PC-3 (cell line): ENCODE measurements around the gene MPP1. TPM values are rescaled to one million over a fixed set of nuclear protein-coding genes. Genes with fewer than 3 reads are reported as not detected.

Experiments used
- ATAC-seq: fragments of 200-7000 bp; cut with Tn5 transposase; 2 replicates; pipeline ENCODE4 v1.9.1; 2020; ENCODE audit warnings: mild to moderate bottlenecking, moderate library complexity
- BruUV-seq: library from RNA; stranded (reverse); fragments of 400-500 nt; replicated peaks from 2 replicates; lab custom pipeline; 2021; lab: Mats Ljungman, UMichigan
- CTCF ChIA-PET: fragments of 300-600 bp; sonication (Branson Sonifier 250); formaldehyde crosslinking; loops from one replicate; lab custom pipeline; 2022; ENCODE audit warnings: antibody characterized with exemption; lab: Charles Lee
- POLR2A ChIA-PET: fragments of 300-600 bp; sonication (Branson Sonifier 250); formaldehyde crosslinking; loops from one replicate; lab custom pipeline; 2022; ENCODE audit warnings: antibody characterized with exemption; ENCODE audit not compliant: unreplicated experiment; lab: Charles Lee
- DNase-seq: peaks from one replicate; pipeline ENCODE4 v3.0.0-alpha.2; 2015
- H2AFZ ChIP-seq: fragments of 300-600 bp; sonication (generic); 2 replicates; pipeline ENCODE4 v1.6.0; 2016; ENCODE audit warnings: antibody characterized with exemption, low read length
- H3F3A ChIP-seq: fragments of 300-600 bp; sonication (generic); one replicate; pipeline ENCODE4 v1.6.0; 2017; ENCODE audit warnings: antibody characterized with exemption, low read length, control low read depth, mild to moderate bottlenecking; ENCODE audit not compliant: unreplicated experiment
- H3K27ac ChIP-seq: fragments of 300-600 bp; sonication (generic); 2 replicates; pipeline ENCODE4 v1.5.1; 2016; ENCODE audit warnings: mild to moderate bottlenecking, low read length
- H3K27me3 ChIP-seq: fragments of 300-600 bp; sonication (generic); 2 replicates; pipeline ENCODE4 v1.6.1; 2016; ENCODE audit warnings: low read length, mixed read lengths
- H3K36me3 ChIP-seq: fragments of 300-600 bp; sonication (generic); 2 replicates; pipeline ENCODE4 v1.6.1; 2016; ENCODE audit warnings: low read depth, mixed run types, low read length, mixed read lengths
- H3K4me1 ChIP-seq: fragments of 300-600 bp; sonication (generic); 2 replicates; pipeline ENCODE4 v1.5.1; 2016; ENCODE audit warnings: low read length; ENCODE audit not compliant: insufficient read depth
- H3K4me2 ChIP-seq: fragments of 300-600 bp; sonication (generic); 2 replicates; pipeline ENCODE4 v1.6.0; 2016; ENCODE audit warnings: low read length
- H3K4me3 ChIP-seq: fragments of 300-600 bp; sonication (generic); 2 replicates; pipeline ENCODE4 v1.5.1; 2016; ENCODE audit warnings: mild to moderate bottlenecking, low read length, mixed read lengths
- H3K79me2 ChIP-seq: fragments of 300-600 bp; sonication (generic); 2 replicates; pipeline ENCODE4 v1.6.1; 2017; ENCODE audit warnings: low read length, mixed read lengths
- H3K9ac ChIP-seq: fragments of 300-600 bp; sonication (generic); 2 replicates; pipeline ENCODE4 v1.6.0; 2016; ENCODE audit warnings: mild to moderate bottlenecking, low read length
- H3K9me2 ChIP-seq: fragments of 300-600 bp; sonication (generic); replicated peaks from 2 replicates; pipeline ENCODE4 v1.6.1; 2016; ENCODE audit warnings: mixed run types, low read length, mixed read lengths
- H3K9me3 ChIP-seq: fragments of 300-600 bp; sonication (generic); 2 replicates; pipeline ENCODE4 v1.6.1; 2016; ENCODE audit warnings: low read length, mixed read lengths
- H4K20me1 ChIP-seq: fragments of 300-600 bp; sonication (generic); 2 replicates; pipeline ENCODE4 v1.6.1; 2016; ENCODE audit warnings: low read length, mixed read lengths
- CTCF ChIP-seq: fragments of 300-600 bp; sonication (generic); conservative IDR thresholded peaks from 2 replicates; pipeline ENCODE4 v1.5.1; 2017; ENCODE audit warnings: antibody characterized with exemption, low read depth, mild to moderate bottlenecking, low read length
- EZH2 ChIP-seq: fragments of 300-600 bp; sonication (generic); IDR thresholded peaks from one replicate; pipeline ENCODE4 v1.6.1; 2017; ENCODE audit warnings: antibody characterized with exemption, mild to moderate bottlenecking, low read length; ENCODE audit not compliant: unreplicated experiment
- EZH2phosphoT487 ChIP-seq: fragments of 300-600 bp; sonication (generic); IDR thresholded peaks from 2 replicates; pipeline ENCODE4 v1.6.1; 2018; ENCODE audit warnings: mild to moderate bottlenecking, antibody characterized with exemption, low read length, borderline replicate concordance
- intact Hi-C: fragments of 100-400 bp; cut with micrococcal nuclease; formaldehyde crosslinking; loops from 2 replicates; pipeline ENCODE4 v1.9.0; 2023
- total RNA-seq: library from RNA; depleted of rRNA; stranded (reverse); fragments of >200 nt; gene quantifications from 2 replicates; pipeline ENCODE4 v1.2.3, GENCODE V29; 2014

The MPP1 gene
- total RNA-seq, 1 experiment from 2014 or later = 18.8 TPM

- ATAC-seq (no peak), DNase-seq (no peak)
- Histone ChIP-seq H3K9me2 (no peaks in the 10 kb centered on the region), H2AFZ (peak overlapping the region; percentile 99), H4K20me1 (no peaks in the 10 kb centered on the region), H3K79me2 (no peaks in the 10 kb centered on the region), H3F3A (peaks cover 9% of the 10 kb centered on the region), H3K36me3 (no peaks in the 10 kb centered on the region), H3K4me2 (peak overlapping the region; percentile 97), H3K9ac (peak overlapping the region; percentile 67), H3K4me3 (peak overlapping the region; percentile 92), H3K27ac (no peak overlapping the region), H3K27me3 (no peaks in the 10 kb centered on the region), H3K9me3 (no peaks in the 10 kb centered on the region), H3K4me1 (peaks cover 40% of the 10 kb centered on the region)
- CTCF ChIA-PET = interaction anchor here (0.6 kb wide), 1 partner anchor 48 kb away, joined by 6 read pairs; no protein-coding TSS in a partner anchor
- POLR2A ChIA-PET = no interaction called here
- intact Hi-C loops = no loop called here
- no TSS peak for BruUV-seq
- no peak for TF ChIP-seq EZH2
- no peak for TF ChIP-seq CTCF
- no peak for TF ChIP-seq EZH2phosphoT487
These were observed 876 bp downstream of the MPP1 start for GRCh38 chrX:154804261-154804956.

GRCh38 chrX:154802947-154803346 lies 2.3 kb downstream of the MPP1 start:
- Histone ChIP-seq H4K20me1 (no peaks in the 10 kb centered on the region), H3K4me1 (peaks cover 47% of the 10 kb centered on the region), H3K27ac (no peak overlapping the region), H3K4me2 (no peak overlapping the region), H2AFZ (no peak overlapping the region), H3K36me3 (no peaks in the 10 kb centered on the region), H3K27me3 (no peaks in the 10 kb centered on the region), H3K4me3 (no peak overlapping the region), H3F3A (peaks cover 11% of the 10 kb centered on the region), H3K79me2 (no peaks in the 10 kb centered on the region), H3K9me3 (no peaks in the 10 kb centered on the region), H3K9me2 (no peaks in the 10 kb centered on the region), H3K9ac (no peak overlapping the region)
- intact Hi-C loops = no loop called here
- CTCF ChIA-PET = interaction anchor here (0.6 kb wide), 1 partner anchor 54 kb away, joined by 4 read pairs; no protein-coding TSS in a partner anchor
- DNase-seq = no peak
- no TSS peak for BruUV-seq
- POLR2A ChIA-PET = no interaction called here
- TF ChIP-seq EZH2phosphoT487 = no peak
- TF ChIP-seq EZH2 = no peak
- TF ChIP-seq CTCF = no peak
- ATAC-seq = no peak
